Fibroblast of skin of right quadriceps (primary cell): ENCODE results near the gene ORC1.

Source experiments
- DNase-seq: peaks from one replicate; pipeline ENCODE4 v3.0.0-alpha.2; 2013

The ORC1 gene

DNA sequence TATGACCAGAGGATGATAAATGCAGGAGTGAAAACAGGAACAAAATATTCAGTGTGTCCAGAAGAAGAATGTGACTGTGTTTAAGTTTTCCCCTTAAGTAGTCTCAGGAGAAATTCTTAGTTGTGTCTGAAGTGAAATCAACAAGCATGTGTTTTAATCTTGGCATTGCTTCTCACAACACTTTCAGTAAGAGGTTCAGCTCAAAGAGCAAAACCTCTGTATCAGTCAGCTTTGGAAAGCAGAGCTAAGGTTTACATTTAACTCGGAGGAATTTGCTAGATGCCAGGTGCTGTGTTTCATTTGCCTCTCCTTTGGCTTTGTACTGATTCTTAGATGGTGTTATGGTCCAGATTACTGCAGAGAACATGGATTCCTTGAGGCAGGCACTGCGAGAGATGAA is 66.8 kb downstream of the ORC1 start:
- DNase-seq = no peak

DNA sequence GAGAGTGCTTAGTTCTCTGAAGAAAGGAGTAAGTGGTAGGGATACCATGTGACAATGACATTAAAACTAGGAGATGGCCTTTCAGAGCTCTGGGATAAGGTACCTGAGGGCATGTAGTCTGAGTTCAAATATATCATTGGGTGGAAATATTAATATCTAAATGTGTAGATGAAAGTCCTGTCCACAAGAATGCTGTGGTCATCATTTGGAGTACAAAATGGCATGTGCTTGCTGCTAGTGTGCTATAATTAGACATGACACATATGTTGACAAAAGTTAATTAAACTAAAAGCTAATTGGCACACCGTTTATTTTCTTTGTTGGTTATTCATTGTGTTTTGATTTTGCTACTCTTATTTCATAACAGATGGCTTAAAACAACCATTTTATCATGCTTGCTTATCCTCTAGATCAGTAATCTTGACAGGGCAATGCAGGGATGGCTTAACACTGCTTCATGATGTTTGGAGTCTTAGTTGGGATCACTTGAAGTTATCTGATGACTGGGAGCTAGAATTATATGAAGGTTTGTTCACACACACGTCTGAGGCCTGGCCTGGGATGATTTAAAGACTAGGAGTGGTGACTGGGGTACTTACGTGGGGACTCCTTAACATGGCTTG is 69.2 kb downstream of the ORC1 start:
- no peak for DNase-seq

DNA sequence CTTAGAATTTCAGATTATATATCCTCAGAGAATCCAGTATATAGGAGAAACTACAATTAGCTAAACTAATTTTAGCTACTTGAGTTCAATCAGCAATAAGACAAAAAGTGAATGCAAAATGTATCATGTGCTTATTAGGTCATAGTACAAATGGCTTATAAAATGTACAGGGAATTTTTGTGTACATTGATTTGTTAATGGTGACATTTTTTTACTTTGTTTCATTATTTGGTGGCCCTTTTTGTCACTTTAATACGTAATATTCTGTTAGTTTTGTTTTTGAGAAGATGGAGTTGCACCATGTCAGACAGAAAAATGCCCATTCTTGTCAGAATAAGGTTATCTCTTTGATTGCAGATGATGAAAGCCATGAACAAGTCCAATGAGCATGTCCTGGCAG is 71.8 kb downstream of the ORC1 start:
- no peak for DNase-seq

DNA sequence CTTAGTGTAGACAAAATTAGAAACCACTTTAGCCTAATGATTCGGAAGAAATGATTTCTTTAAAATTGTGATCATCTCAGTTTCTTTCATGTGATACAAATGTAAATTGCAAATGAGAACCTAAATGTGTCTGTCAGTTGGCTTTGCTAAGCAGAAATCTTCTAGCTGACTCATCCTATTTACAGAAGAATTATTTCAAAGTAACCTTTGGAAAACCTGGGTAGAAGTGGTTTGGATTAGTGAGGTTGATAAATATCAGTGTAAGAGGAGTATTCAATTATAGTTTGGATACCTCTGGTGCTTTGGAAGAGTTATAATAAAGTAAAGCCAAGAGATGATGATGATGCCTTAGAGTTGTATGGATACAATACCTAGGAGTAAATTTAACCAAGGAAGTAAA is 75.6 kb downstream of the ORC1 start:
- no peak for DNase-seq

DNA sequence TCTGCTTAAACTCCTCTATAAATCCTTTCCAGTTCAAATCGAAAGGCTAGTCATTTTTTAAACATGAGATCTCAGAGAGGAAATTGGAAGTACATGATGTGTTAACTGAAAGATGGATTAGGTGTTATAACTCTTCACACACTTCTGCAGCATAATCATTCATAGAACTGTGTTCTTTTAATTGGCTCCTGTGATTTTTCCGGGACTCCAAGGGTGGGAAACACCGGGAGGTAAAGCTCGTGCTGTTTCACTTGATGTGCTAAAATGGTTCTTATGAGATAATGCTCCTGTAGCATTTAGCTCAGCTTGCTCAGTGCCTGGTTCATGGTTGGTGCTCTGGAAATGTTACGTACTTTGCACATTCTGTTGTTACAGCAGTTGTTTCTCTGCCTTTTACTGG is 78.4 kb downstream of the ORC1 start:
- no peak for DNase-seq

DNA sequence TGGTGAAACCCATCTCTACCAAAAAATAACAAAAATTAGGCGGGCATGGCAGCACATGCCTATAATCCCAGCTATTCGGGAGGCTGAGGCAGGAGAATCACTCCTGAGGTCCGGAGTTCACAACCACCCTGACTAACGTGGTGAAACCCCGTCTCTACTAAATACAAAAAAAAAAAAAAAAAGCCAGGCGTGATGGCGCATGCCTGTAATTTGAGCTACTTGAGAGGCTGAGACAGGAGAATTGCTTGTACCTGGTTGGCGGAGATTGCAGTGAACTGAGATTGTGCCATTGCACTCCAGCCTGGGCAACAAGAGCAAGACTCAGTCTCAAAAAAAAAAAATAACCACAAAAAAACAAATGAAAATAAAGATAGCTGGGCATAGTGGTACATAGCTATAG is 80.5 kb downstream of the ORC1 start:
- no peak for DNase-seq
